HFF-Myc (cell line): ENCODE measurements around the gene TMEM131.

Experiments
- DNase-seq: peaks from one replicate; pipeline ENCODE4 v3.0.0-alpha.2; 2011; ENCODE audit warnings: low read depth; ENCODE audit errors: extremely low read depth
- H3K4me3 ChIP-seq: replicated peaks from 2 replicates; pipeline ENCODE4 v1.5.1; 2011; ENCODE audit warnings: low read depth, mild to moderate bottlenecking, control low read depth, low read length
- TF ChIP-seq, protein P1 (sequence below): IDR thresholded peaks from 2 replicates; pipeline ENCODE4 v1.5.1; 2012; ENCODE audit warnings: mild to moderate bottlenecking, low read depth, low read length, control low read depth; ENCODE audit errors: missing control alignments

TMEM131 gene

DNA sequence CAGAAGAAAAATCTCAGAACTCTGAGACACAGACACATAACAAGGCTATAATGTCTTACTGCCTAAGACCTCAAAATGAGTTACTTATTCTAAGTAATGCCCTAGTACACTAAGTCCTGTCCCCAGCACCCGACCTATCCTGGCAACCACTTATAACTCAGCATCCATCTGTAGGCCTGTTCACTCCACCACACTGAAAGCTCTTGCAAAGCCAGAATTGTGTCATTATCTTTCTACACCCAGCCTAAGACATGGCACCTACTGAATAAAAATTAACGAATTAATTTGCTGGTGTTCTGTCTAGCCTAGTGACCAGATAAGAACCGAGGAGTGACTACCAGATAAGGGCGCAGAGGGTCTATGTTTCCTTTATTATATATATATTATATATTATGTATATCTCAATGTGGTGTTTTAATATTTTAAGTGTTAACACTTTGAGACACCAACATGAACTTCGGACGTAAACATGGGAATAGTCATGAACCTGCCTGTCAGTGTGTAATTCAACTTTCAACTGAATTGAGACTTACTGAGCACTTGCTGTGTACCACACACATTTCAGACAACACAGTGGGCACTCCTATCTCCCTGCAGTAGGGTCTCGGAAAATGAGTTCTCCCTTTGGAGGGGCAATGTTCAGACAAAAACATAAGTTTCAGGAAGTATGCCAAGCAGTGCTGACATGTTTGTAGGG lies 27.7 kb downstream of the TMEM131 start:
- DNase-seq, result no peak
- TF ChIP-seq, protein P1, sequence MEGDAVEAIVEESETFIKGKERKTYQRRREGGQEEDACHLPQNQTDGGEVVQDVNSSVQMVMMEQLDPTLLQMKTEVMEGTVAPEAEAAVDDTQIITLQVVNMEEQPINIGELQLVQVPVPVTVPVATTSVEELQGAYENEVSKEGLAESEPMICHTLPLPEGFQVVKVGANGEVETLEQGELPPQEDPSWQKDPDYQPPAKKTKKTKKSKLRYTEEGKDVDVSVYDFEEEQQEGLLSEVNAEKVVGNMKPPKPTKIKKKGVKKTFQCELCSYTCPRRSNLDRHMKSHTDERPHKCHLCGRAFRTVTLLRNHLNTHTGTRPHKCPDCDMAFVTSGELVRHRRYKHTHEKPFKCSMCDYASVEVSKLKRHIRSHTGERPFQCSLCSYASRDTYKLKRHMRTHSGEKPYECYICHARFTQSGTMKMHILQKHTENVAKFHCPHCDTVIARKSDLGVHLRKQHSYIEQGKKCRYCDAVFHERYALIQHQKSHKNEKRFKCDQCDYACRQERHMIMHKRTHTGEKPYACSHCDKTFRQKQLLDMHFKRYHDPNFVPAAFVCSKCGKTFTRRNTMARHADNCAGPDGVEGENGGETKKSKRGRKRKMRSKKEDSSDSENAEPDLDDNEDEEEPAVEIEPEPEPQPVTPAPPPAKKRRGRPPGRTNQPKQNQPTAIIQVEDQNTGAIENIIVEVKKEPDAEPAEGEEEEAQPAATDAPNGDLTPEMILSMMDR, result no peak
- no peak overlapping the region for H3K4me3 ChIP-seq

DNA sequence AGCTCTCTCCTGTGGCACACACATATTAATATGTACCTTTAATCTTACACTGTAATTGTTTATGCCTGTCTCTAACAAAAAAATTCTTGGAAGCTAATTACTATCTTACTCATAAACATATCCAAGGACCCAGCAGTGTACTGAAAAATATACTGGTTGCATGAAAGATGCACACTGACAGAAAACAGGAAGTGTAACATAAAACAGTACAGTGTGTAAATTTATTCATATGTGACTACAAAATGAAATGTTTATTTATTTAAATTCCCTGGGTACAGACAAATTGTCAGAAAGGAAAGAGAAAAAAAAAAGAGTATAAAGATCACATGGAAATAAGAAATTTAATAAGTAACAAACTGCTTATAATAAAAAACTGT lies 28.5 kb downstream of the TMEM131 start:
- TF ChIP-seq, protein P1, result no peak
- no peak for DNase-seq
- H3K4me3 ChIP-seq, result no peak overlapping the region

- no peak for DNase-seq
- TF ChIP-seq, protein P1, result no peak
- no peak overlapping the region for H3K4me3 ChIP-seq
These were observed 29.1 kb downstream of the TMEM131 start for GRCh38 chr2:97966545-97967215.

DNA sequence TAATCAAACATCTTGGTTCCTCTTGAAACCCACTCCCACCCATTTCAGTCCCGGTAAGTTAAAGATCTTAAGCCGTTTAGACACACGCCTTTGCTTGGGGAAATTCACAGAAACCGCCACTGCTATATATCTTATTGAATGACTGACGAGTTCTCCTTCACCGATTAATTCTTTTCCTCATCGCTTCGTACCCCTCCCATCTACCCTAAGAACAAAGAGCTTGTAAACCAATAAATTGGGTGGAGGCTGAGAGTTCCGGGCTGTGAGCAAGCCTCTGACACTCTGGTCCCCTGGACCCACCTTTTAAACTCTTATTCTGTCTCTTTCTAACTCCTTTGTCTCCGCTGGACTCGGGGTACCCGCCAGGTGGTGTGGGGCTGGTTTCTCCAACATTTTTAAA lies 30.6 kb downstream of the TMEM131 start:
- TF ChIP-seq, protein P1, result no peak
- no peak overlapping the region for H3K4me3 ChIP-seq
- DNase-seq, result no peak

DNA sequence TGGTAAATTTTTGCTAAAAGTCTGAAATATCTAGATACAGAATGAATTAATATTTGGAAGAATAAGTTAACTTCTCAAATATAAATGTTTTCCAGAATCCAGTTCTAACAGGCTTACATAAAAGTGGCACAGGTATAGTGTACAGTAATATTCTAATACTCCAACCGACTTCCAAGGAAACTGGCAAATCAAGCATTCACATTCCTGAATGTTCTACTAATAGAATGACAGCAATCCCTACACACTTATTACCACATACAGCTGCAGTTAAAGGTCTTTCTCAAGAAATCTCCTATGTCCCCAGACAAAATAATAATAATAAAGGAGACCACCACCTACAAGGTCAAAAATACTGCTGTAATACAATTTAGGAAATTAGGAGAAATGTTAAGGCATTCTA lies 31.9 kb downstream of the TMEM131 start:
- DNase-seq, result no peak
- TF ChIP-seq, protein P1, result no peak

GRCh38 chr2:97963079-97963406 lies 32.7 kb downstream of the TMEM131 start:
- no peak overlapping the region for H3K4me3 ChIP-seq
- no peak for DNase-seq
- TF ChIP-seq, protein P1, result no peak

More for the DNA sequence above, 31.9 kb downstream of the TMEM131 start:
- no peak overlapping the region for H3K4me3 ChIP-seq
